Cardiac septum (tissue), 1 donor: Measurements from ENCODE around the gene C9orf50. TPM values are rescaled to one million over a fixed set of nuclear protein-coding genes. Genes with fewer than 3 reads are reported as not detected.

Experiments used
- DNase-seq: peaks from one replicate; pipeline ENCODE4 v3.0.0-alpha.2; 2020; ENCODE audit warnings: low spot score
- intact Hi-C: fragments of 100-400 bp; cut with DNase I; formaldehyde crosslinking; loops from one replicate; pipeline ENCODE4 v1.14.0; 2022
- total RNA-seq: library from RNA; stranded (reverse); fragmentation: NEBNext Ultra II Directional; extraction: Animal tissue kit (Norgen Biotek cat#: 25700); gene quantifications from one replicate; pipeline ENCODE4 v1.2.1, GENCODE V29; 2021
- donor health status: DM: no; HTN: no; CAD: no.

Gene C9orf50
- total RNA-seq, 1 donor from 2014 or later, result 0.22 TPM

DNA sequence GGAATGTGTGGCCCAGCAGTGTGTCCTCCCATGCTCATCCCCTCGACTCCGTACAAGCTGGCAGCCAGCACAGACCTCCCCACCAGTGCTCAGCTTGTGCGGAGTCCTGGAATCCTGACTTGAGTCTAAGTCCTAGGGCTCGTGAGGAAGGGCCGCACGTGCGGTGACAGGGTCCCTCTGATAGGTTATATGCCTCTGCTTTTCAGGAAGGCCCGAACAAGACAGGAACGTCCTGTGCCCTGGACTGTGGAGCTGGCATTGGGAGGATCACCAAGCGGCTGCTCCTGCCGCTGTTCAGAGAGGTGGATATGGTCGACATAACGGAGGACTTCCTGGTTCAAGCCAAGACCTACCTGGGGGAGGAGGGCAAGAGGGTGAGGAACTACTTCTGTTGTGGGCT is 12.9 kb upstream of the C9orf50 start:
- no peak for DNase-seq
- intact Hi-C loops, result no loop called here

DNA sequence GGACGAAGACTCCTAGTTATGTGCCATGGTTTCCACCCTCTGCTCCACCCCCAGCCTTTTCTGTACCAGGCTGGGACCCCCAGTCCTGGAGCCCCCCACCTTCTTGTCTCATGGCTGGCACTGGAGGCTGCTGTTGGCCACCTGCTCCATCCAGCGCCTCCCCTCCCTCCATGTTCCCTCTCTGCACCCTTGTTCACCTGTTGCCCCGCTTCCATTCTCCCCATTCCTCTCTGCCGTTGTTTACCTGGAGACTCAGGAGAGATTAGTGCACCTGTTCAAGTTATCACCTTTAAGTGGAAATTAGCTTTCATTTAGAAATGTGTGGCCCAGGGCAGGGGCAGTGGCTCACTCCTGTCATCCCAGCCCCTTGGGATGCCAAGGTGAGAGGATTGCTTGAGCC is 12.3 kb upstream of the C9orf50 start:
- no peak for DNase-seq
- intact Hi-C loops, result no loop called here

DNA sequence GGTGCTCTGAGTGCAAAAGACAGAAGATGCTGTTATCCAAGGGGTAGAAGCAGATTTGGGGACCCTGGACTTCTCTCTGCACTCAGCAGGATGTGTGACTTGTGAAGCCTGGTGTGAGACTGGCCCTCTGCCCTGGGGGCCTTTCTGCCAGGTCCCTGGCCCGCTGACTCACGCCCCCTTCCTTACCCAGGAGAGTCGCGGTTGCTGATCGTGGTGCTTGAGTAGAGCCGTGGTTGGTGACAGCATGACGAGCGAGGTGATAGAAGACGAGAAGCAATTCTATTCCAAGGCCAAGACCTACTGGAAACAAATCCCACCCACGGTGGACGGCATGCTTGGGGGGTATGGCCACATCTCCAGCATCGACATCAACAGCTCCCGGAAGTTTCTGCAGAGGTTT is 11.6 kb upstream of the C9orf50 start:
- no peak for DNase-seq

DNA sequence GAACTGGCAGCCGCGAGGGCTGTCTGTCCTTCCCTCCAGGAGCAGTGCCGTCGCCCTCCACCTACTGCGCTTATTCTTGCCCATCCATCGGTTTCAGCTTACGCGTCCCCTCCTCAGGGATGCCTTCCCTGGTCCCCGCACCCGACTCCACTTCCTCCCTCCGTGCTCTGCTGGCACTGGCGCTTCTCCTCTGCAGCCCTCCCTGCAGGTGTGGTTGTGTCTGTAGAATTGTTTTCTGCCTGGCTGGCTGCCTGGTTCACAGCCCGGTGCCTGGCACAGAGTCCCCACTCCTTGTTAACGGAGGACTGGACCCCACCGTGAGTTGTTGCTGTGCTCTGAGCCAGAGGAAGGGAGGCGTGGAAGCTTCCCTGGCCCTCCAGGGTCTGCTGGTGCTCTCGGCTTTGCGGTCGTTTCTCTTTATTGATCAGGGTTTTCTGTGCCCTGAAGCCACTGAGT is 10.8 kb upstream of the C9orf50 start:
- intact Hi-C loops, result no loop called here
- DNase-seq, result no peak

More for the DNA sequence above, 11.6 kb upstream of the C9orf50 start:
- intact Hi-C loops, result no loop called here

DNA sequence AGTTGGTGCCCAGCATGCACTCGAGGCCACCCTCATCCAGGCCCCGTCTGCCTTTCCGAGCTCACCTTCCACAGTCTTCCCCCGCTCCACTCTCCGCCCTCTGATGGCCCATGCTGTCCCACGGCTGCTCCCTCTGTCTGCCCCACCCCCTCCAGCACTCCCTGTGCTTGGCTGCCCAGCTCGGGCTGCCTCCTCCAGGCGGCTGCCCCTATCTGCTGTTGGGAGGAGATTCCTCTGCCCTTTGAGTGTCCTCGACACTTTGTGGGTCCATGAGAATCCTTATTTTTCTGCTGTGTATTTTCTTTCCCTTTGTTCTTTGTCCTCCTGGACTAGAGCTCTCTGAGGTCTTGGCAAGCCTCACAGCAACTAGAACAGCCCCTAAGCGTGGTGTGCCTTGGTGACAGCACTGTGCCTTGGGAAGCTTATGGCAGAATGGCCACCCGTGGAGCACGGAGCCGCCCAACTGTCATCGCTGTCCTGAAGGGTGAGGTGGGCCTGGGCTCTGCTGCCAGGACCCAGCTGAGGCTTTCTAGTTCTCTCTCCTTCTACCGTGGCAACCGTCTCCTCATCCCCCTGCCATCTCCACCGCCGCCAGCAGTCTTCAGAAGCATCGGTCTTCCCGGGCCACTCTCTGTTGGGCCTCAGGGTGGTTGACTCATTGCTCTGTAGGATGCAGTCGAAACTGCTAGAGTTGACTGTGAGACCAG is 10.2 kb upstream of the C9orf50 start:
- DNase-seq, result no peak
- intact Hi-C loops, result no loop called here

DNA sequence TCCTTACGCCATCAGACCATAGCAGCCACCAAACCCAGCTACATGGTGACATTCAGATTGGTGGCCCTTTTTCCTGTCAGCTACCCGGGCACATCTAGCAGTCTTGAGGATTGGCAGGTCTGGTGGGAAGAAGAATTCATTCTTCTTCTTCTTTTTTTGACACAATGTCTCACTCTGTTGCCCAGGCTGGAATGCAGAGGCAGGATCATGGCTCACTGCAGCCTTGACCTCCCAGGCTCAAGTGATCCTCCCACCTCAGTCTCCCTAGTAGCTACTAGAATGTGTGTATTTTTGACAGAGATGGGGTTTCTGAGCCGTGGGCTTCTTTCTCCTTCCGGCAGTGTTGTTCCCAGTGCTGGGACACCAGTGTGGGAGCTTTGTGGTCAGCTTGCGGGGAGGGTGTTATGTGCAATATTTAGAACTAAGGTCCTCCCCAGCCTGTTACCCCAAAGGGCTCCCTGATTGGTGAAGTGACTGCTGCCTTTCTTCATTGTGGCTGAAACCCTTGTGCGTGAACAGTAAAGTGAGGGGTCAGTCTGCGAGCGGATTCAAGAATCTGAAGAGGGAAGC is 8.4 kb upstream of the C9orf50 start:
- DNase-seq, result no peak
- intact Hi-C loops, result no loop called here

DNA sequence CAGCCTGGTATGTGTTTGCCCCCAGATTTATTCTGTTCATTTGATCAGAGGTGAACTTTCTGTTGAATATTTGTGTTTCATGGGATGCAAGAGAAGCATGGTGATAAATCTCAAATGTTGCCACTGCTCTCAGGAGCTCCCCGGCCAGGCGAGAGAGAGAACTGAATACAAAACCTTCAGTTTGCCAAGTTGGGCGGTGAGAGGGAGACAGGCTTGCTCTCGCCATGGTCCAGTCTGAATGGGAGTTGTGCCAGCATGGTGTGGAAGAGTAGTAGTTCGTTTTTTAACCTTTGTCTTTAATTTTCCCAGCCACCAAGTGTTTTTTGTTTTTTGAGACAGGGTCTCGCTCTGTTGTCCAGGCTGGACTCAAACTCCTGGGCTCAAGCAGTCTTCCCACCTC is 7.8 kb upstream of the C9orf50 start:
- no peak for DNase-seq
- intact Hi-C loops, result no loop called here

DNA sequence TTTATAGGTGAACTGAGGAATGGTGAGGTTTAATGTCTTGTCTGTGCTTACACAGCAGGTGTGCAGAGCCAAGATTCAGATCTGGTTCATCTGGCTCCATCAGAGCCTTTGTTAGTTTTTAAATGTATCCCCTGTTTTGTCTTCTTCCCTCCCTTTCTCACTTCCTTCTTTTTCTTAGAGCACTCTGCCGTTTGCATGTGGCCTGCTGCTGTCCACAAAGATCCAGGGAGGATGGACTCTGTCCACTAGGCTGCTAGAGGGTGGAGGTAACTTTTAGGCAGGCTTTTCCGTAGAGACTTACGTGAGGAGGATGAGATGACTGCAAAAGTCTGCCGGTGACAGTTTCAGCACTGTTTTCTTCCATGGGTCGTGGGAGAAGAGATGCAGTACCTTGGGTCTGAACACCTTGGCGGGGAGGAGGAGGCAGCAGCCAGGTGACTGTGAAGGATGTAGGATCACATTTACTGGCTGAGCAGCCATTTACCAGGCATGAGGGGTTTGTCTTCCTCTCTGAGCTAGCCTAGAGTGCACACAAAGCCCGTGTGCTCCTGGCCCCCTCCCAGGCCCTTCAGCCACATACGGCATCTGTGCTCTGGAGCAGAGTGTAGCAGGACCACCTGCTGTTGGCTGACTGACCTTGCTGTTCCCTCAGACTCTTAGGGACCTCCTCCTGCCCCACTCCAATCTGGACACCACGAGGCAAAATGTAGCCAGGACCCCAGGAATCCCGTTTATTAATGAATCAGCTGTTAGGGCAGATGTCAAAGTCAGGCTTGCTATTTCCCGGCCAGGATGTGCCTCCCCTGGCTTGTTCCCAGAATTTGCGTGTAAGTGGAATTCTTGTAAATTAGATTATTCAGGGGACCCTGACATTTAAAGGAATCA is 6.9 kb upstream of the C9orf50 start:
- DNase-seq, result no peak
- intact Hi-C loops, result no loop called here

DNA sequence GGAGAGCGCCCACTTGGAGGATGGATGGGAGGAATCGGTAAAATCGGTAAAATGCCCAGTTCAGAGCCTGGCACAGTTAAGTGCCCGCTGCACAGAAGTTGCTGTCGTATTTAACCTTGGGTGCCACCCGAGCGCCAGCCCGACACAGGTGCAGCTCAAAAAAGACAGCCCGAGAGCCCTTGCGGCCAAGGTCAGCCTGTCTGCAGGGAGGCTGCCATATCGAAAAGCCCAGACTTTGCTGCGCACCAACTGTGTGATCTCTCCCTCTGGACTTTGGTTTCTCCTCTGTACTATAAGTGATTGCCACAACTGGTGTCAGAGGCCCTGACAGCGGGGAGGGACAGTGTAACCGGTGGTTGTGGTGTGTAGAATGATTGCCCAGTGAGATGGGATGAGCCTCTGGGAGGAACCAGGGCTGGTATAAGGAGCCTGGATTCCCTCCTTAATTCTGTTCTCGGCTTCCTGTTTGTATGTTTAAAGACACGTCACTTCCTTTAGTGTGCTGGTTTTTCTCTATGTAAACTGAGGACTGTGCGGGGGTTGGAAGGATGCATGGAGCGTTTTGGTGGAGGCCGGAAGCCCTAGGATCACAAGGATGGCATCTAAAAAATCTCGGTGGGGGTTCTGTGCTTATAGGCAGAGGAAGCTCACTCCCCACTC is 5.9 kb upstream of the C9orf50 start:
- DNase-seq, result no peak
- intact Hi-C loops, result no loop called here

DNA sequence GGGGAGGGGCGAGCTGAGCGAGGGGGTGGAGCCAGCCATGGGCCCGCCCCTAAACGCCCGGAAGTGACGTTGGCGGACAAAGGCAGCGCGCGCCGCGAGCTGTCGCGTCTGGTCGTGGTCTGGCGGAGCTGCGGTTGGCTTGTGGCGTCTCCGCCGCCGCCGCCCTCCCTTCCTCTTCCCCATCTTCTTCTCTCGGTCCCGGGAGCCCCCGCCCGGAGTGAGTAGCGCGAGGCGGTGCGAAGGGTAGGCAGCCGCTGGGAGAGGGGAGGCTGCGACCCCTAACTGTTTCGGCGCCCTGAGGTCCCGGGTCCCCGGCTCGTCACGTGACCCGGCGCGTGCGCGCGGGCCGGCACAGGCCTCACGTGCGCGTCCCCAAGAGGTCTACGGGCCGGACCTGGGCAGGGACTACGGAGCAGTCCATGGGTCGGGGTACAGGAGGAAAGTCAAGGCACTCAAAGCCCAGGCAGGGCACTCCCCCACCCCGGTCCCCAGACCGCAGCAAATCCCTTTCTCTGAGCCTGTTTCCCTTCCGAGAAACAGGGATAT is 5.3 kb upstream of the C9orf50 start, which contains the start of gene NTMT1:
Gene NTMT1, plus strand, starts transcription at position 85 of the 546 bp plus-strand sequence. CDS start 6,541 bp downstream, outside the sequence.
- intact Hi-C loops, result no loop called here
- DNase-seq, result peak; percentile 97

DNA sequence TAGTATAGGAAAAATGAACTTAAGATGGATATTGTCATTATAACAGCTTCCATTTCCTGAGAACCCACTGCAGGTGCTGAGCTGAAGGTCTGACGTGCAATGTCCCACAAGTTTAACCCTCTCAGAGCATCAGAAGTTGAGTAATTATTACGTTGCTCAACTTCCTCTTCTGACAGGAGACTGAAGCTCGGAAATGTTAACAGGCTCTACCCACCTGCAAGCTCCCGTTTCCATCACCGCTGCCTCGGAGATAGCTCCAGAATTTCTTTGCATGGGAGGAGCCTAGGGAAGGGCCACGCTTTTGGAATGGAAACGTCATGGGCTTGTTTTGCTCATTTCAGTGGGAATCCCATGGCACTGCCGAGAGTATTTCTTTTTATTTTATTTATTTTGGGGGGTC is 4.0 kb upstream of the C9orf50 start:
- no peak for DNase-seq
- intact Hi-C loops, result no loop called here

DNA sequence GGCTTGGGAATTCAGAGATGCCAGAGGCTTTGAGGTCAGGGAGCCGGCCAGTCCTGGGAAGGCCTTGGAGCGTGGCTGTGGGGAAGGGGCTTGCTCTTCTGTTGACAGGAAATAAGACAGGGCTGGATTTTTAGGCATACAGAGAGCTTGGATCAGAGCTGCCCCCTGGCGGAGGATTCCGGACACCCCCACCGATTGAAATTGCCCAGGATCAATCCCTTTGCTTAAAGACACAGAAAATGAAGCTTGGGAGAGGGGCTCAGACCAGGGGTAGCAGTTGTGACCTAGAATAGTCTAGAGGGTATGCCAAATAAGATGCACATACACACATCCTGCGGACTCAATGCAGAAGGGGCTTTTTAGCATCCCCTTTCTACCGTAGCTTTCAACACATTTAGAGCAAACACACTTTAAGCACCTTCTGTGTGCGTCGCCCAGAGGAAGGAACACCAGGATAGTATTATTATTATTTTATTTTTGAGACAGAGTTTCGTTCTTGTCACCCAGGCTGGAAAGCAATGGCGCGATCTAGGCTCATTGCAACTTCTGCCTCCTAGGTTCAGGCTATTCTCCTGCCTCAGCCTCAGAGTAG is 3.4 kb upstream of the C9orf50 start:
- intact Hi-C loops, result no loop called here
- DNase-seq, result no peak

DNA sequence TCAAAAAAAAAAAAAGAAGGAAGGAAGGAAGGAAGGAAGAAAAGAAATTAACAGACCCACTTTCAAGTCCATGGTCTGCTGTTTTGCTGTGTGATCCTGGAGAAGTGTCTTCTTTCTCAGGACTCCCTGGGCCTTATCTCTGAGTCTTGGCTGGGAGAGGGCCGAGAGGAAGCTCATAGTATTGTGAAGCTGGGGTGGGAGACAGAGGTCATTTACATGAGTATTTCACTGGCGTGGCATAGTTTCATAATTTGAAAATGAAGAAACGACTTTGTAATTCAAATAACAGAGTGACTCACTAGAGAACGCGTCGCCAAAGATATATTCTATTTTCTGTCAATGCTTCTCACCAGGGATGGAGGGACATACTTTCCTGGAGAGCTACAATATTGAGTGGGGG is 2.4 kb upstream of the C9orf50 start:
- intact Hi-C loops, result no loop called here

DNA sequence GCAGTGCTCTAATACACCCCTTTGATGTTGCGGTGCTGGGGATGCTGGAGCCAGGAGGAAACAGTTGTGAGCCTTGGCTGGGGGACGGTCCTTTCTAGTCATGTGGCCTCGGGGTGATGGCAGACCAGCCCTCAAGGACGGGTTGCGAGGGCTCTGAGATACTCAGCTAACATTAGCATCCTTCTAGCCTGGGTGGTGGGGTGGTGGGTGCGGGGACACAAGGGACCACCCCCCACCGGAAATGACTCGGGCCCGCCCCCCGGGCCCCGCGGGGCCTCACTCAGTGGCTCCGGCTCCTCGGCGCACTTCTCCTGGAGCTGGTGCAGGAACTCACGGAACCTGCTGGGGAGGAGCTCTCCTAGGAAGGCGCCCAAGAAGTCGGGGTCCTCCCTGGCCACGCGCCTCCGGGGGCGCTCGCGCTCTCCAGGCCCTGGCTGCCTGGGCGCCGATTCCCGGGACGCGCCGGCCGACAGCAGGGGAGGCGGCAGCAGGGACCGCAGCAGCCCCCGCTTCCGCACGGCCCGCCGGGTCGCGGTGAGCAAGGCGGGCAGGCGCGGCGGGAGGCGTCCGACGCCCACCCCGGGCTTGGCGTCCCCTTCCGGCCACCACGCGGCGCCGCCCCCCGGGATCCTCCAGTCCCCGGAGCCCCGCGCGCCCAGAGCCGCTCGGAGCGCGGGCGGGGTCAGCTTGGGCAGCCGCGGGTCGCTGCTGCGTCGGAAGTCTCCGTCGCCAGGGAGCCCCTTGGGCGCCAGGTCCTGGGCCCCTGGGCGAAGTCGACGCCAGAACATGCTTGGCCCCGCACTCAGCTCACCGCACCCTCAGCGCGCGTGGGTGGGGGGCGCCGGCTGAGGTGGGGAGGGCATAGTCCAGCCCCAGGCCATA is 873 bp downstream of the C9orf50 start:
- intact Hi-C loops, result no loop called here
- no peak for DNase-seq

More for the DNA sequence above, 2.4 kb upstream of the C9orf50 start:
- DNase-seq, result no peak

DNA sequence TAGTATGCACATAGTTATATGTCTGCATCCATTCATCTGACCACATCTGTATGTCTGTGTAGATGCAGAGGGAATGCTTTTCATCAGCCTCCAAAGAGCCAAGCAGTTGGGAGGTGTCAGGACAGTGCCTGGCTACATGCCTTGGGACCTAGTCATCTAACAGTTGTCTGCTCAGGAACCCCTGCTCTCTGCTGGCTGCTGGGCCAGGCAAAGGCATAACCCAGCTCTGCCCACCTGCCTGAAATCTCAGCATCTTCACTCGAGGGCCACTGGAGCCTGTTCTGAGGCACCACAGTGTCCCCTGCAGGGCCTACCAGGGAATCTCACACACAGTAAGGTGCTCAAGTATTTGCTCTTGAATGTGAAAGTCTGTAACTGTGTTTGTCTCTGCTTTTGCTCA is 3.7 kb downstream of the C9orf50 start:
- no peak for DNase-seq
- intact Hi-C loops, result no loop called here

DNA sequence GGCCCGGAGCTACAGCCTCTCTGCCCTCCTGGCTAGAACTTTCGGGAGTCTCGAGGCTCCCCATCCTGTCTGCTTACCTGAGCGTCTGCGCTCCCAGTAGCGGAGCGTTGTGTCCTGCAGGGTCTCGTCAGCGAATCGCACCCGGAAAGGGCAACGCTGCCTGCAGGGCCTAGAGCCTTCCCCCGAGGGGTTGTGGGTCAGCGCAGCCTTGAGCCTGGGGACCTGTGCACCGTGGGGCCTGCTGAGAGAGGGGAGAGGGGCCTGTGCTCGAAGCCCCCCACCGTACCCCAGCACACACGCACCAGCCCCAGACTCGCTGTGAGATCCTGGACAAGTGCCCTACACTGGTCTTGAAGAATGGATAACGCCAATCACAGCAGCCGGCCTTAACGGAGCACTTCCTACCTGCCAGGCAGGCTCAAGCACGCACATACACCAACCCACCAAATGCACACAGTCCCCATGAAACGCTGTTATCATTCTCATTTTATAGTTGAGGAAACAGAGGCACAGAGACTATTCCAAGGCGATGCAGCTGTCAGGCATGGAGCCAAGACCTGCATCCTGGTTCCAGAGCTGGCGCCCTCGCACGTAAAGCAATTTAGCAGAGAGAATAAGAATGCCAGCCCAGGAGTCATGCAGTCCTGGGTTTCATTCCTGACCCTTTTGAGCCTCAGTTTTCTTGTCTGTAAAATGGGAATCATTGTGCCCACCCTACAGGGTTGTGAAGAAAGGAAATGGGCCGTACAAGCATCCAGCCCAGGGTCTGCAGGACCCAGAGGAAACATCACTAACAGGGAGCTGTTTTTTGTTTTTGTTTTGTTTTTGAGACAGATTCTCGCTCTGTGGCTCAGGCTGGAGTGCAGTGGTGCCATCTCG is 5.3 kb downstream of the C9orf50 start:
- intact Hi-C loops, result no loop called here
- DNase-seq, result no peak

DNA sequence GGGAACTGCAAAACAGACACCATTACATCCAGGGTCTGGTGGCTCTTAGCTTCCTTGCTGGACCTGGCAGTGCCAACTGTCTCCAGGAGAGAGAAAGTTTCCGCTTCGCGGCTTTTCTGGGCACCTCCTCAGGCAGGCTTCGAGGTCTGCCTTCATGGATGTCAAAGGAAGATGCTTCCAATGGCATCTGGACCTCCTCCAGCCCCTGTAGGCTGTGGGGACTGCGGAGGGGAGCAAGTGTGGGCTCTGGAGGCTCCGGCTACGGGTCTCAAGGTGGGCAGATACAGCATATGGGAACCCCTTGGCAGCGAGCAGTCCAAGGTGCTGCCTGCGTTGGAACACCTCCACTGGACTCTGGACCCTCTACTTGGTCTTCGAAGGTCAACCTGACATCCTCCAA is 6.0 kb downstream of the C9orf50 start:
- DNase-seq, result no peak

More for the DNA sequence above, 6.0 kb downstream of the C9orf50 start:
- intact Hi-C loops, result loop anchor here (5.0 kb wide), 1 partner anchor 293 kb away; no protein-coding TSS in a partner anchor
